ENCODE data around the gene PRAC2.

DNA sequence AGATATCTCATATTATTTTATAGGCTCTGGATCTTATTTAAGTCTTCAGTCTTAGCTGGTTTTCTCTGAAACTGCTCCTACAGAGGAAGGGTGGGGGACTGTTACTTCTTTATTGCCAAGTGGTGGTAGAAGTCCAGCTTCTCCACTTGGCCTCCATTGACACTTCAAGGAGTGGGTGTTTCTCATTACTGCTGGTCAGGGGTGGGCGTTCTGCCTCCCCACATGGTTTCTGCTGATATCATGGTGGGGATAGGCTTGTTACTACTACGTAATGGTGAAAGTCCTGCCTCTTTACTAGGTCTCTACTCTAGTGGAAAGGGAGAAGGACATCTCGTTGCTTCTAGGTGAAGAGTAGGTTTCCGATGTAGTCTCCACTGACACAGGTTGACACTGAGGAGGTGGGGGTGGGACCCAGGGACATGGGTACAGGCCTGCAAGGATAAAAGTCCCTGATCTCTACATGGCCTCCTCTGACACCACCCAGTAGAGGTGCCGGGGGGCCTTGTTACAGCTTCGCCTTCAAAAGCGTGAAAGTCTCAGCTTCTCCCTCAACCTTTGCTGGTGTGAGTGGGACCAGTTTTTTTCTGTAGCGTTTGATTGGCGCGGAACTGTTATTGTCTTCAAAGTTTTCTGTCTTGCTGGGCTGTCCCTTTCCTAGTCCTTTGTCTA lies 21.0 kb upstream of the PRAC2 start:
- TF ChIP-seq POLR2AphosphoS5 (IDR thresholded peaks at IDR 0.05) = no peak
- TF ChIP-seq, protein P1, sequence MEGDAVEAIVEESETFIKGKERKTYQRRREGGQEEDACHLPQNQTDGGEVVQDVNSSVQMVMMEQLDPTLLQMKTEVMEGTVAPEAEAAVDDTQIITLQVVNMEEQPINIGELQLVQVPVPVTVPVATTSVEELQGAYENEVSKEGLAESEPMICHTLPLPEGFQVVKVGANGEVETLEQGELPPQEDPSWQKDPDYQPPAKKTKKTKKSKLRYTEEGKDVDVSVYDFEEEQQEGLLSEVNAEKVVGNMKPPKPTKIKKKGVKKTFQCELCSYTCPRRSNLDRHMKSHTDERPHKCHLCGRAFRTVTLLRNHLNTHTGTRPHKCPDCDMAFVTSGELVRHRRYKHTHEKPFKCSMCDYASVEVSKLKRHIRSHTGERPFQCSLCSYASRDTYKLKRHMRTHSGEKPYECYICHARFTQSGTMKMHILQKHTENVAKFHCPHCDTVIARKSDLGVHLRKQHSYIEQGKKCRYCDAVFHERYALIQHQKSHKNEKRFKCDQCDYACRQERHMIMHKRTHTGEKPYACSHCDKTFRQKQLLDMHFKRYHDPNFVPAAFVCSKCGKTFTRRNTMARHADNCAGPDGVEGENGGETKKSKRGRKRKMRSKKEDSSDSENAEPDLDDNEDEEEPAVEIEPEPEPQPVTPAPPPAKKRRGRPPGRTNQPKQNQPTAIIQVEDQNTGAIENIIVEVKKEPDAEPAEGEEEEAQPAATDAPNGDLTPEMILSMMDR (IDR thresholded peaks at IDR 0.05 in 8 of 11, conservative IDR thresholded peaks at IDR 0.05 in 3 of 11) = no peak

Measured in spleen (tissue), 7 donors.